H1 (cell line): ENCODE measurements around the gene CDCA4. TPM values are rescaled to one million over a fixed set of nuclear protein-coding genes. Genes with fewer than 3 reads are reported as not detected.

Experiments
- JUN ChIP-seq: IDR thresholded peaks from 2 replicates; pipeline ENCODE4 v1.6.1; 2011; ENCODE audit warnings: low read depth, mild to moderate bottlenecking, improper control_type of control experiment, low read length
- KDM4A ChIP-seq: IDR thresholded peaks from one replicate; pipeline ENCODE4 v1.7.1; 2012; ENCODE audit warnings: low read depth, mild to moderate bottlenecking, moderate library complexity, low read length, inconsistent platforms; ENCODE audit not compliant: severe bottlenecking
- NANOG ChIP-seq: IDR thresholded peaks from 2 replicates; pipeline ENCODE4 v1.6.1; 2011; ENCODE audit warnings: low read length, low read depth, mild to moderate bottlenecking, inconsistent platforms; ENCODE audit not compliant: insufficient read depth, poor library complexity, severe bottlenecking
- SIN3A ChIP-seq, 2 experiments: IDR thresholded peaks in 1 of 2; conservative IDR thresholded peaks in 1 of 2; 2 replicates each; pipeline ENCODE4 v1.6.1; 2011 to 2012; ENCODE audit warnings: low read length in 2 of 2, improper control_type of control experiment in 1 of 2, low read depth in 1 of 2, mild to moderate bottlenecking in 1 of 2
- SP1 ChIP-seq: IDR thresholded peaks from 2 replicates; pipeline ENCODE4 v1.6.1; 2011; ENCODE audit warnings: low read depth, low read length
- SUZ12 ChIP-seq: fragments of 200-600 bp; sonication (generic); IDR thresholded peaks from 2 replicates; pipeline ENCODE4 v1.6.1; 2012; ENCODE audit warnings: mild to moderate bottlenecking, inconsistent platforms, low read length, moderate library complexity, mixed read lengths
- polyA plus RNA-seq, 7 experiments: library from polyadenylated mRNA; depleted of rRNA in 3 of 7; stranded (reverse) in 5 of 7; unstranded in 2 of 7; fragments of >200 nt in 5 of 7; fragments of 200-250 nt in 2 of 7; gene quantifications; 1 replicate in 5 of 7; 2 replicates in 1 of 7; 4 replicates in 1 of 7; pipeline versions ENCODE4 v1.2.1 to v1.2.3, GENCODE V29; 2011 to 2013; ENCODE audit warnings: missing spikeins in 2 of 7, mixed read lengths in 2 of 7
- total RNA-seq: library from RNA; stranded (reverse); fragmentation: NEBNext Ultra II Directional; extraction: Animal tissue kit (Norgen Biotek cat#: 25700); gene quantifications from 2 replicates; pipeline ENCODE4 v1.2.1, GENCODE V29; 2021

CDCA4 gene
- total and polyA plus RNA-seq, 2 of the 8 experiments (the other 6 are each of a cell fraction or from before 2014, with no cell fraction given): 49.9 to 62.4 TPM

DNA sequence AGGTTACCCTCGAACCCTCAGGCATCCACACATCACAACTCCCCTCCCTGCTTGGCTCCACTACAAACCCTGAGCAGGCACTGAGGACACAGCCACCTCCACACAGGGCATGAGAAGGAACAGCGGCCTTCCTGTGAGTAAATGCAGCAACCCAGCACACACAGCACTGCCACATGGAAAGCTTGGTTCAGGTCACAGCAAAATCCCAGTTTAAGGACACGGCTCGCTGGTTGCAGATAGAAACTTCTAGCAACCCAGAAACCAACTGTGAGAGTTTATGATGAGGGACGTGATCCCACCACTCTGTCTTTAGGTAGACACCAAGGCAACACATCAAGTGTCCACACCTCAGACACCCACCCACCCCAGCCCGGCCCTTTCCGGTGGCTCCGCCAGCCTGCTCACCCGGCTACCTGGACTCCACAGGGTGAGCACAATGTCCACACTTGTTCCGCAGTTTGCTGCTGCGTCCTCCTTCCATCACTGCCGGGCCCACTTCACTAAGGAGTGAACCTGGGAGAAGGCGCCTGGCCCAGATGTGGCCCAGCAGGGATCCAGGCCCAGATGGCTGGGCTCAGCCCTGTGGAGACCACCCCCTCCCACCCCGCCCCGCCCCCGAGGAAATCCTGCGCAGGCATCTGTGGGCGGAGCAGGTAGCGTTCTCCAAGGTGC lies 13.2 kb downstream of the CDCA4 start (continued):
- TF ChIP-seq NANOG (no peak), JUN (no peak), SP1 (no peak), SUZ12 (no peak), KDM4A (no peak), SIN3A (conservative IDR thresholded peaks at IDR 0.05 in 1 of 2, IDR thresholded peaks at IDR 0.05 in 1 of 2; ENCODE audit: low read depth in 1 of 2, low read length in 2 of 2) (no peak)
- TF ChIP-seq, all 59 proteins: peak for 0
